GM19035 (cell line): ENCODE measurements around the gene ZNF580.

Experiments used
- ATAC-seq: cut with Tn5 transposase; IDR thresholded peaks from one replicate; pipeline ENCODE4 v1.9.1; 2021; ENCODE audit not compliant: unreplicated experiment

Gene ZNF580

DNA sequence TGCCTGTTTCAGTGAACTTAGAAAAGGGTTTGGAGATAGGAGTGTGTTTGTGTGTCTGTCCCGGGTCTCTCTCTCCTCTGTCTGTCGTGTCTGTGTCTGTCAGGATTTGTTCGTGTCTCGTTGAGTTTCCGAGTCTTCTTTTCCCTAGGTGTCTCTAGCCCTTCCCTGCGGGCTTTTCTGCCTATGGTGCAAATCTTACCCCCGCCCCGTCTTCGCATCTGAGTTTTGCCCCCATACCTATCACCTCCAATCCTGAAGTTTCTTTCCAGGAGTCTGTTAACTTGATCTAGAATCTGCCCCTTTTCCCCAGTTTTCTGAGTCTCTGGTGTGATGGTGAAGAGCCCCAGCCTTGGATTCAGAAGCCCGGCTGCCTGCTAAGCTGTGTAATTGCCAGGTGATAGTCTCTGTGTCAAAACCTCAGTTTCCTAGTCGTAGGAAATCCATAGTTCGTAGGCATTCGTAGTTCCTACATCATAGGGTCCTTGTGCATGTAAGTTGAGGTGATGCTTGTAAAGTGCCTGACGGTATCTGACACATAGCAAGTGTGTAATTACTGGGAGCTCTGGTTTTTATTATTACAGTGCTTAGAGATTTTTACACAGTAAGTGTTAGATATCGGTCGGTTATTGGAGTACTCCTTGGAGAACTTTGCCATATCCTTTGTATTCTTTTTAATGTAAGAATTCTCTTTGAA, 35.0 kb downstream of the ZNF580 start:
- no peak for ATAC-seq

DNA sequence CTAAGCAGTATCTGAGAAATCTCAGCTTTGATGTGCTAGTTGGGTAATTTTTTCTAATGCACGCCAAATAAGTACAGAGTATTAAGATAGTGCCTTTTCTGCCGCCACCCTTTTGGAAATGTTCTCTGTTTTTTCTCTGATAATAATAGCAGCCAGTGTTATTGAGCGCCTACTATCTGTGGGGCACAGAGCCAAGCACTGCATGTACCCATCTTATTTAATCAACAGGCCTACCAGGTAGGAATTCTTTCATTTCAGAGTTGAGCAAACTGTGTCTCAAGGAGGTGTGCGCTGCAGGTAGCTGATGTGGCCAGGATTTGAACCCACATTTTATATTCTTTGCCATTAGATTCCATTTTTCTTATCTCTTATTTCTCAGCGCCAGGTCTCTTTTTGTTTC, 35.6 kb downstream of the ZNF580 start:
- no peak for ATAC-seq

DNA sequence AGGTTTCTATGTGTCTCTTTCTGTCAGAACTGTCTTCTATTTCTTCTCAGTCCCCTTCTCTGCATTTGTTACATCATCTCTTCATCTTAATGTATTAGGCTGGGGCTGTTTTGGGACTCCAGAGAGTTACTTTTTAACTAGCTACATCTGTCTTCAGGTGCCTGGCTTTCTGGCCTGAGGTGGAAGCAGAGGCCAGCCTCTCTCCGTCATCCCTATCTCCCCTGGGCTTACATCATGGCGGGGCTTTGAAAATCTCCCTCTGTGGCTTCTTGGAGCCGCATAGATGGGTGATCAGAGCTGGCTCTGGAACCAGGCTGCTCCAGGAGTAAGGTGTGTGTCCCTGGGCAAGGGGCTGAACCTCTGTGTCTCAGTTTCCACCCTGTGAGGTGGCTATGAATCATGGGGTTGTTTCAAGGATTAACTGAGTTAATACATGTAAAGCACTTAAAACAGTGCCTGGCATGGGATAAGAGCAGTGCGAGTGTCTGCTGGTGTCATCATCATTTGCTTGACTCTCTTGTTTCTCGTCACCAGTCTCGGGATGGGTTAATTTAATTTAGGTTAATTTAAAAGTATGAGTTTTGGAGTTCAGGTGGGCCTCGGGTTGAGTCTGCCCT, 36.2 kb downstream of the ZNF580 start:
- no peak for ATAC-seq

GRCh38 chr19:55677572-55678028, 36.8 kb downstream of the ZNF580 start:
- ATAC-seq = no peak

DNA sequence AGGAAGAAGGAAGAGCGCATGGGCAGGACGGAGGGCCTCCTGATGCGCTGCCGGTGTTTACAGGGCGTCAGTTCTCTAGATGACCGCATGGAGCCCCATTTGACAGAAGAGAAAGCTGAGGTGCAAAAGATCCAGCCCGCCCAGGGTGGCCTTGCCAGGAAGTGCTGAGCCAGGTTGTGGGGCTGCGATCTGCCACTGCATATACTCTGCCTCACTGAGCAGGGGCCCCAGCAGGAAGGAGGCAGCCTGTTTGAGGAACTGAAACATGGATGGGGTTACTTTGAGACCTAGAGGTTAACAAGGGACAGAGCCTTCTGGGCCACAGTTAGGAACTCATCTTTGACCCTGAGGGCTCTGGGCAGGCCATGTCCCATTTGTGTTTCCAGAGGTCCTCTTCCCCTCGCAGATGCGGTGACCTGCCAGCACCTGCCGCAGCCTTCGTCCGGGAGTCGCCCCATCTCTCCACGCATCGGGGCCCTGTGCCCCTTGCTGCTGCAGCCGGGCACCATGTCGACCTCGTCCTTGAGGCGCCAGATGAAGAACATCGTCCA, 37.4 kb downstream of the ZNF580 start:
- peak; percentile 58 for ATAC-seq

DNA sequence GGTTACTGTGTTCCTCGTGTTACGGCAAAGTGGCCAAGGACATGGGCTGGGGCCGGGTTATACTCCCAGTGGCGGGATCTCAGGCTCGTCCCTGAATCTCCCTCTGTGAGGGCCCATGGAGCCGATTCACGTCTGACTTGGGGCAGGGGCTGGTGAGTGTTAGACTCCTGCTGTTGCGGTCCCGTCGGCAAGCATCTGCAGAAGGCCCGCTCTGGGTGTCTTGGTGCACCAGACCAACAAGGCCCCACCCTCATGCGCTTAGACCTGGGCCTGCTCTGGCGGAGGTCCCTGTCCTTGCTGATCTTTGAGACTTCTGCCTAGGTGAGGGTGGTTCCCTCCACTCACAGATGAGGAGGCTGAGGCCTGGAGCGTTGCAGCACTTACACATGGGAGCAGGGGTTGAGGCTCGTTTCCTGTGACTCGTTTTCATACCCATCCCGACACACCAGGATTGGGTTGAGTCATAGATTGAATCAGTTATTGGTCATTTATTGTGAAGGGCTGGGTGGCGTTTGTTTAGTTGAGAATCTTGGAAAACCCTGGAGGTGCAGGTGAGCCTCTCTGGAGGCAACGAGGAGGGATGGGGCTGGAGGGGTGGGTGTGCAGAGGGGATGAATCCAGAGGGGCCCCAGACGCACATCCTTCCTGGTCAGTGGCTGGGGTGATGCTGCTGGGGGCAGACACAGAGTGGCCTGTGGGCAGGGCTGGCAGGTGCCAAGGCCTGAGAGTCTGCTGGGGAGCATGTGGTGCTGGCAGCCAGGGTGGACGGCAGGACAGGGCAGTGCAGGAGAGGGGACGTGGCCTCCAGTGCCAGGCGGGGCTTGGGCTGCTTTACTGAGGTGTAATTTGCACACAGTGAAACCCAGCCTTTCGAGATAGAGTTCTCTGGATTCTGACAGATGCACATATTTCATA, 38.8 kb downstream of the ZNF580 start:
- no peak for ATAC-seq

GRCh38 chr19:55680339-55681130, 39.7 kb downstream of the ZNF580 start:
- no peak for ATAC-seq

DNA sequence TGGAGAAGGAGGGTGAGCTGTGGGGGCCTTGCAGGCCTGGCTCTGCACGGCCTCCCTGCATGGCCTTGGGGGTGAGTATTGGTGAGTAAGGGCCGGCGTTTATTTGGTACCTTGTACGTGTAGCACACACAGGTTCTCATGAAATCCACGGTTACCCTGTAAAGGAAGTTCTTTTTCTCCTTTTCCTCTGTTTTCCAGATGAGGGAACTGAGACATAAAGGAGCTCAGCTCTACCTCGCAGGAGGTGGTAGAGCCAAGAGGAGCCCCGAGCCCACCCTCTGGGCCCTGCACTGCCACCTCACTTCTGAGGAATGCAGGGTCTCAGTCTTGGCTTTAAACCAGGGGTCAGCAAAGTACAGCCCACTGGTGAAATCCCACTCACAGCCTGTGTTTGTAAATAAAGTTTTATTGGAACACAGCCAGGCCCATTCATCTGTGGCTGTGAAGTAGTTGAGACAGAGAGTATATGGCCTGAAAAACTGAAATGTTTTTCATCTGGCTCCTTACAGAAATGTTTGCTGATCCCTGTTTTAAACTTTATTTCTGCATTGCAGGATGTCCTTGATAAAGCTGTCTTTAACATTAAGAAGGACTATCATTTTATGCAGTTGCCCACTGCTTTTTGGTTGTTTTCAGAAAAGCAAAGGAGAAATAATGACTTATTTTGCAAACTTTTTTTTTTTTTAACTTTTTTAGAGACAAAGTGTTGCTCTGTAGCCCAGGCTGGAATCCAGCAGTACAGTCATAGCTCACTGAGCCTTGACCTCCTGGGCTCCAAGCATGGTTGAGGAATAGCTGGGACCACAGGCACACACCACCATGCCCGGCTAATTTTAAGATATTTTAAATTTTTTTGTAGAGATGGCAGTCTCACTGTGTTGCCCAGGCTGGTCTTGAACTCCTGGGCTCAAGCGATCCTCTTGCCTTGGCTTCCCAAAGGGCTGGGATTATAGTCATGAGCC, 40.6 kb downstream of the ZNF580 start:
- ATAC-seq = no peak

DNA sequence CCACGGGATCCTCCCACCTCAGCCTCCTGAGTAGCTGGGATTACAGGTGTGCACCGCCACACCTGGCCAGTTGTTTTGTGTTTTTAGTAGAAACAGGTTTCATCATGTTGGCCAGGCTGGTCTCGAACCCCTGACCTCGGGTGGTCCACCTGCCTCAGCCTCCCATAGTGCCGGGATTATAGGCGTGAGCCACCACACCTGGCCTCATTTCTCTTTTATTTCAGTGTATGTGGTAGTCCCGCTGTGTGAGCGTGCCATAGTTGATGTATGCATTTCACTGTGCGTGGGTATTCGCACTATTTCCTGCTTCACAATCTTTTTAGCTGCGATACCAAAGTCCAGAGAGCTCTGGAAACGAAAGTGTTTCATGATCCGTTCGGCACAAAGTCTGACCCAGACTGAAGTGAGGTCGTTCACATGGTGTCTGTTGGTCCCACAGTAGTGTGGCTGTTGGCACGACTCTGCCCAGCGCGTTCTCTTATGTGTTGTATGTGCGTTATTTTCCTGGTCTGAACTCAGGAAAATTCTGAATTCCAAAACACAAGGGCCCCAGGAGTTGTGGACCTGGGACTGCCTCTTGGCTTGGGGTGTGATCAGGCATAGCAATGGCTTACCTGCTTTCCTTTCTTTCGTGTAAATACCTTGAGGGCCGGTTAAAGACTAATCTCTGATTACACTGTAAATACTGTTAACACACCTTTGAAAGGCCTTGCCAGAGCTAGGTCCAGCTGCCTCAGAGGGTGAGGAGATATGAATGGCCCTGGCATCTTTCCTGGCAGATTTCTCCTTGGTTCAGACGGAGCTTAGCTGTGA, 42.9 kb downstream of the ZNF580 start:
- ATAC-seq = no peak

DNA sequence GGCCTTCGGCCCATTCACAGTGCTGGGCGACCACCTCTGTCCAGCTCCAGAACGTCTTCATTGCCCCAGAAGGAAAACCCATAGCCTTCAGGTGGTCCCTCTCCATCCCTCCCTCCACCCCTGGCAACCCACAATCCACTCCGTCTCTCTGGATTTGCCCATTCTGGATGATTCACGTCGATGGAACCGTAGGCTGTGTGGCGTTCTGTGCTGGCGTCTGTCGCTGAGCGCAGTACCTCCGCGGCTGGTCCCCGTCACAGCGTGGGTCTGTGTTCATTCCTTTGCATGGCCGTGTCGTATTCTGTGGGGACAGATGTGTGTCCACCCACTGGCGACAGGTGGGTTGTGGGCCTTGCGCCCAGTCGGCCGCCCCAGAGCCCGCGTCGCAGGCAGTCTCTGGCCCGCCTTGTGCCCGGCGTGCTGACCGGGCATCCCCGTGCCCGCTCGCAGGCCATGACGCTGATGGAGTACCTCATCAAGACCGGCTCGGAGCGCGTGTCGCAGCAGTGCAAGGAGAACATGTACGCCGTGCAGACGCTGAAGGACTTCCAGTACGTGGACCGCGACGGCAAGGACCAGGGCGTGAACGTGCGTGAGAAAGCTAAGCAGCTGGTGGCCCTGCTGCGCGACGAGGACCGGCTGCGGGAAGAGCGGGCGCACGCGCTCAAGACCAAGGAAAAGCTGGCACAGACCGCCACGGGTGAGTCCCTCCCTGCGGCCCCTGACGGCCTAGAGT, 44.3 kb downstream of the ZNF580 start:
- no peak for ATAC-seq

DNA sequence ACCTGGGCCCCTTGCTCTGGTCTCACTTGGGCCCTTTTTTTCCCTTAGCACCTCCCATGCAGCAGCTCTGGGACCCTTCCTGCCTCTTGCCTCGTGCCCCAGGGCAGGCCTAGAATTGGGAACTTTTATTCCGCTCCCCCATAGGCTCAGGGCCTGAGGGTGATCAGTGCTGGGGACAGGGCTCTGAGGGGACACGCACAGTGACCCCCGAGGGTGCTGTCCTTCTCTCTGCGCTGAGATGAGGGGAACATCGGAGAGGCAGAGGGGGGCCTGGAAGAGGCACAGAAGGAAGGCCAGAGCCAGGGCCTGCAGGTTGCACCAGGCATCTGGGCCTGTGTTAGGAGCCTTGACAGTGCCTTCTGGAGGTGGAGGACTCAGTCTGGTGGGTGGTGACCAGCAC, 45.0 kb downstream of the ZNF580 start:
- no peak for ATAC-seq

GRCh38 chr19:55686311-55687050, 45.7 kb downstream of the ZNF580 start:
- ATAC-seq = no peak

DNA sequence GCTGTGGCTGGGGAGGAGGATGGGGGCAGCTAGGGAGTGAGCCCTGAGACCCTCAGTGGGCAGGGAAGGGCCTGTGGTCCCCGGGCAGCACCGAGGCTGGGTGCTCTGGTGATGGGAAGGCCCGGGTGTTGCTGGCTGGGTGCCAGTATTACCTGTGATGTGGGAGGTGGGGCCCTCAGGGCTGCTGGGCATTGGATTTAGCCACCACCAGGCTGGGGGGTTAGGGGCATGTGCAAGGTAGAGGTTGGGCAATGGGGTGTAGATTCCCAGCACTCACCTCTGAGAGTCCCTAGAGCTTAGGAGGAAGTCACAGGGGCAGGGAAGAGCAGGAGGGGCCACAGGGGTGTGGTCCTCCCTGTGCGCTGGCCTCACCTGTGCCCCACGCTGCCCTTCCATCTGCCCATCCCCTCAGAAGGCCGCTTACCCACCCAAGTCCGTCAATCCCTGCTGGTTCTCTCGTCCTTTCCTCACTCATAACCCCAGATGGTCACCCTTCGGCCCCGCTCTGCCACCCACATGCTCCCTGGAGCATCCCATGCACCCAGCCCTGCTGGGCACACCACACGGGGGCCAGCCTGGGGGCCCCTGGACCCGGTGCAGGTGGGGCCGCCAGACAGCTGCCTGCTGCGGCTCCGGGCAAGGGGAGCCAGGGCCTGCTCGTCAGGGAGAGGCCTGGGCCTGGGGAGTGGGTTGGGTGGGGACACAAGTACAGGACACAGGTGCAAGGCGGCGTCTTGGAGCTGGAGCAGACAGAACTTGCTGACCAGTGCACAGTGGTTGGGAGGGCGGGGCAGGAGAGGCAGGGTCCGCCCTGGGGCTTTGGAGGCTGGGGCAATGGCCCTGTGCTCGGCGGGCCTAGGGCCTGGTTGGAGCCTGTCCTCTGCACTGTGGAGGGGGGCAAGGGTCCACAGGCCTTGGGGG, 46.7 kb downstream of the ZNF580 start:
- ATAC-seq = no peak

GRCh38 chr19:55688422-55689218, 47.8 kb downstream of the ZNF580 start:
- ATAC-seq = no peak

DNA sequence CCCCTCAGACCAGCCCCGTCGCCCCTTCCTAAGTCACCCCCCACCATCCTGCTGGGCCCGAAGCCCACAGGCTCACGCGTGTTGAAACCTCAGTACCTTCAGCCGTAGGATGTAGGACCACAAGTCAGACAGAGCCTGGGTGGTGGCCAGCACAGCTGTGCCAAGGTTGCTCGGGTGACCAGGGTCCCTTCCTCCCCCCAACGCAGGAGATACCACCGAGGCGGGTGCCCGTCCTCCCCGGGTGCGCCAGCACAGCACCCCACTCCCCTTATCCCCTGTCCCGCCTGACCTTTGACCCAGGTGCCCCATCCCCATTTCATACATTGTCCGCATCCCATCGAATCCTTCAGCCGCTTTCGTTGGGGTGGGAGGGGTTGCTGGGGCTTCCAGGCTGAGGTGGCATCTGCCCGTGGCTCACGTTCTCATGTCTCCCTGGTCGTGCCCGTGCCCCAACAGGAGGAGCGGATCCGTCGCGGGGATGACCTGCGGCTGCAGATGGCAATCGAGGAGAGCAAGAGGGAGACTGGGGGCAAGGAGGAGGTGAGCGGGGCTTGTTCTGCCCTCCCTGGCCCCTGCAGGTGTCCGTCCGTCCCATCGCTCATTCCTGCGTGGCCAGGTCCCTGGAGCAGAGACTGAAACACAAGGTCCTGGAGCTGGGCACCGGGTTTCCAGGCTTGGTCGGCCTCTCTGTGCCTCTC, 48.8 kb downstream of the ZNF580 start:
- no peak for ATAC-seq
